Embryonic facial prominence (tissue), 1 donor: ENCODE measurements around the gene ACOT11.

ENCODE experiments used
- DNase-seq: peaks from one replicate; pipeline ENCODE4 v3.0.0-alpha.2; 2016; ENCODE audit errors: extremely low spot score

The ACOT11 gene

GRCh38 chr1:54585181-54586066, 37.4 kb downstream of the ACOT11 start:
- DNase-seq, result no peak

GRCh38 chr1:54588377-54588776, 40.3 kb downstream of the ACOT11 start:
- no peak for DNase-seq

GRCh38 chr1:54591127-54591756, 43.2 kb downstream of the ACOT11 start:
- no peak for DNase-seq

- DNase-seq, result no peak
Observed at GRCh38 chr1:54593571-54594160, 45.6 kb downstream of the ACOT11 start.

GRCh38 chr1:54594463-54594862, 46.4 kb downstream of the ACOT11 start:
- no peak for DNase-seq

GRCh38 chr1:54595956-54596498, 48.0 kb downstream of the ACOT11 start:
- DNase-seq, result no peak

GRCh38 chr1:54596756-54597155, 48.7 kb downstream of the ACOT11 start:
- no peak for DNase-seq

- no peak for DNase-seq
Observed at GRCh38 chr1:54597455-54598030, 49.5 kb downstream of the ACOT11 start.

- no peak for DNase-seq
Observed at GRCh38 chr1:54599211-54599823, 51.3 kb downstream of the ACOT11 start.

- no peak for DNase-seq
Observed at GRCh38 chr1:54600947-54601721, 53.1 kb downstream of the ACOT11 start.

GRCh38 chr1:54601730-54602129, 53.7 kb downstream of the ACOT11 start:
- no peak for DNase-seq

GRCh38 chr1:54602554-54602953, 54.5 kb downstream of the ACOT11 start:
- DNase-seq, result no peak

GRCh38 chr1:54603241-54603640, 55.2 kb downstream of the ACOT11 start:
- DNase-seq, result no peak

- no peak for DNase-seq
Observed at GRCh38 chr1:54604051-54604450, 56.0 kb downstream of the ACOT11 start.

- DNase-seq, result no peak
Observed at GRCh38 chr1:54604572-54605370, 56.7 kb downstream of the ACOT11 start.

- DNase-seq, result no peak
Observed at GRCh38 chr1:54606096-54606989, 58.3 kb downstream of the ACOT11 start.

- no peak for DNase-seq
Observed at GRCh38 chr1:54606990-54607325, 58.9 kb downstream of the ACOT11 start.

GRCh38 chr1:54607821-54608565, 60.0 kb downstream of the ACOT11 start:
- no peak for DNase-seq
